GM12865 (cell line): ENCODE results near the gene DSCAM.

Experiments used
- DNase-seq: peaks from one replicate; pipeline ENCODE4 v3.0.0; 2010; ENCODE audit warnings: low read depth
- H3K4me3 ChIP-seq: 2 replicates; pipeline ENCODE4 v1.5.1; 2011; ENCODE audit warnings: mild to moderate bottlenecking, low read depth, low read length, control low read depth
- TF ChIP-seq, protein P1 (sequence below): IDR thresholded peaks from 2 replicates; pipeline ENCODE4 v1.5.1; 2011; ENCODE audit warnings: low read length, control low read depth, low read depth, inconsistent platforms; ENCODE audit not compliant: insufficient read depth; ENCODE audit errors: missing control alignments

DSCAM gene

DNA sequence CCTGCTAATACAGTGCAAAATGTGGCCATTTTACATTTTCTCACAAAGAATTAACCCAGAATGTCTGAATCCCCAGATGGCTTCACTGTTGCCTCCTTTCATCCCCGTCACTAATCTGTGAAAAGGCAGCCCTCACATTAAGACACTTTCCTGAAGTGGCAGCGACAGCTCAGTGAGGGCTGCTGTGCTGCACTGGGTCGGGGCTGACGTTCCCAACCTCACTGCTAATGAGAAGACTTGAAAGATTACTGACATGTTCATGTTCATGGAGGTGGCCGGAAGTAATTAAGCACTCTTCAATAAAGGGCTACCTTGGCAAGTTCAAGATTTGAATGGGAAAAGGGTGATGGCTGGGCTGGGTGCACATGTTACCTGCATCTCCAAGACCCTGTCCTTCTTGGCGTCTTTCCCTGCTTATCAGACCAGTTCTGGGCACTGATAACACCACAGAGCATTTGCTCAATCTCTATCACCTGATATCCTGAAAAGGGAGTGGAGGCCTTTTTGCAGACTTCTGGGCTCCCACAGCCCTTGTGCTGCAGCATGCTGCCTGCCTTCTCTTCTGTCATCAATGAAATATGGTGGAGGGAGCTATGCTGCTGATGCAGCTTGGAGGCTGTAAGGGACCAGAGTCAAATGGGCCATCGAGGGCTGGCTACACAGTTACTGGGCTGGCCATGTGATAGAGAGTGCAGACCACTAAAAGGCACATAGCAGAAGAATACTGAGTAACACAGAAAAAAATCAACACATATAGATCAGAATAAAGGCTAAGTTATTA lies 596.3 kb downstream of the DSCAM start:
- H3K4me3 ChIP-seq, result no peak overlapping the region
- DNase-seq, result no peak
- TF ChIP-seq, protein P1, sequence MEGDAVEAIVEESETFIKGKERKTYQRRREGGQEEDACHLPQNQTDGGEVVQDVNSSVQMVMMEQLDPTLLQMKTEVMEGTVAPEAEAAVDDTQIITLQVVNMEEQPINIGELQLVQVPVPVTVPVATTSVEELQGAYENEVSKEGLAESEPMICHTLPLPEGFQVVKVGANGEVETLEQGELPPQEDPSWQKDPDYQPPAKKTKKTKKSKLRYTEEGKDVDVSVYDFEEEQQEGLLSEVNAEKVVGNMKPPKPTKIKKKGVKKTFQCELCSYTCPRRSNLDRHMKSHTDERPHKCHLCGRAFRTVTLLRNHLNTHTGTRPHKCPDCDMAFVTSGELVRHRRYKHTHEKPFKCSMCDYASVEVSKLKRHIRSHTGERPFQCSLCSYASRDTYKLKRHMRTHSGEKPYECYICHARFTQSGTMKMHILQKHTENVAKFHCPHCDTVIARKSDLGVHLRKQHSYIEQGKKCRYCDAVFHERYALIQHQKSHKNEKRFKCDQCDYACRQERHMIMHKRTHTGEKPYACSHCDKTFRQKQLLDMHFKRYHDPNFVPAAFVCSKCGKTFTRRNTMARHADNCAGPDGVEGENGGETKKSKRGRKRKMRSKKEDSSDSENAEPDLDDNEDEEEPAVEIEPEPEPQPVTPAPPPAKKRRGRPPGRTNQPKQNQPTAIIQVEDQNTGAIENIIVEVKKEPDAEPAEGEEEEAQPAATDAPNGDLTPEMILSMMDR, result no peak

- no peak for DNase-seq
- TF ChIP-seq, protein P1, result no peak
- H3K4me3 ChIP-seq, result no peak overlapping the region
Observed at GRCh38 chr21:40244981-40245380, 602.0 kb downstream of the DSCAM start.

GRCh38 chr21:40243685-40244084 lies 603.3 kb downstream of the DSCAM start:
- no peak overlapping the region for H3K4me3 ChIP-seq
- DNase-seq, result no peak
- TF ChIP-seq, protein P1, result no peak

- DNase-seq, result no peak
- H3K4me3 ChIP-seq, result no peak overlapping the region
- TF ChIP-seq, protein P1, result no peak
Observed at GRCh38 chr21:40242586-40243265, 604.2 kb downstream of the DSCAM start.

DNA sequence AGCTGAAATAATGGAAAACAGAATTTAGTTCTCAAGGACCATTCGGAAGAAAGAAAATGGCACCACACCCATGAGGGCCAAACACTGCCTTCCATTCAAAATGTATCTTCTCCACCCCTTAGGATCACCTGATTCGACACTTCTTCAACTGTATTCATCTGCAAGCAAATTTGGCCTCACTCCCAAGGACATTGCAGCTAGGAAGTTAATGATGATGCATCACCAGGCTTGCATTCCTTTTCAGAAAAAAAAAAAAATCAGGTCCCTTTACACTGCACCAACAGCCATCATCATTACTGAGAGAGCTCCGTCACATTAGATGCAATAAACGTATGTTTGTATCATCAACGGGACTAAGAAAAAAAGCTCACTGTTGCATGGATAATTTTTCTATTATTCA lies 611.4 kb downstream of the DSCAM start:
- DNase-seq, result no peak
- TF ChIP-seq, protein P1, result no peak
- H3K4me3 ChIP-seq, result no peak overlapping the region

DNA sequence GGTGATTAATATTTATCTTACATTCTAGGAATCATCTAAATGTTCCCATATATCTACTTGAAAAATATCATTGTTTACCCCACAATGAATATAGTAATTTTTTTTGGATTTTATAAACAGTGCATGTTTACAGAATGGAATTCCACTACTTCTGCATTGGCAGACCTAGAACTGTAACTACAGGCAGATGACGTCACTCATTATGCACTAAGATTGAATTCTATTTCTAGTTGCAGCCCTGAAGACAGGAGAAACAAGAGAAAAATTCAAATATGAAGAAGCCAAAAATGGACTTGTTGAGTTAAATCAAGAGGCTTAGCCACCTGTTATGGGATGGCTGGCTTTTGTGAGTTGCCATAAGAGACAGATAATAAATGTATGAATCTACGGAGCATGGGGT lies 615.0 kb downstream of the DSCAM start:
- H3K4me3 ChIP-seq, result no peak overlapping the region
- TF ChIP-seq, protein P1, result no peak
- no peak for DNase-seq

- no peak for DNase-seq
- TF ChIP-seq, protein P1, result no peak
- no peak overlapping the region for H3K4me3 ChIP-seq
Observed at GRCh38 chr21:40227096-40227495, 619.9 kb downstream of the DSCAM start.
